H1 (cell line): ENCODE data around the gene SLC25A47. TPM values are rescaled to one million over a fixed set of nuclear protein-coding genes. Genes with fewer than 3 reads are reported as not detected.
"Not testable (repeated sequence)": the region's sequence is repeated elsewhere in the genome, so short reads cannot be mapped to it uniquely, and the experiment has no call there.

Source experiments
- CTCF ChIA-PET: fragments of 300-600 bp; sonication (Branson Sonifier 250); formaldehyde crosslinking; loops from one replicate; lab custom pipeline; 2021; ENCODE audit not compliant: partially characterized antibody; lab: Charles Lee
- POLR2A ChIA-PET: fragments of 300-600 bp; sonication (Branson Sonifier 250); formaldehyde crosslinking; loops from one replicate; lab custom pipeline; 2021; ENCODE audit warnings: inconsistent platforms; ENCODE audit not compliant: partially characterized antibody; lab: Charles Lee
- DNase-seq, 2 experiments: peaks; one replicate each; pipeline versions ENCODE4 v3.0.0 to v3.0.0-alpha.2; 2010 to 2022; ENCODE audit warnings: low spot score in 2 of 2, low read depth in 1 of 2, mixed read lengths in 1 of 2
- FAIRE-seq: peaks from 2 replicates; lab custom pipeline; 2011; peaks lifted over from hg19 to GRCh38; lab: Jason Lieb, UNC
- H2AFZ ChIP-seq: 2 replicates; pipeline ENCODE4 v1.8.1; 2012; ENCODE audit warnings: low read length, inconsistent platforms
- H2AK5ac ChIP-seq: 2 replicates; pipeline ENCODE4 v1.6.1; 2013; ENCODE audit warnings: low read depth, low read length
- H2BK120ac ChIP-seq: replicated peaks from 2 replicates; pipeline ENCODE3; 2013; ENCODE audit warnings: low read depth, low read length, inconsistent platforms
- H2BK12ac ChIP-seq: 2 replicates; pipeline ENCODE4 v1.6.1; 2013; ENCODE audit warnings: low read depth, low read length
- H2BK15ac ChIP-seq: 2 replicates; pipeline ENCODE4 v1.6.1; 2013; ENCODE audit warnings: low read length
- H2BK20ac ChIP-seq: 2 replicates; pipeline ENCODE4 v1.6.1; 2013; ENCODE audit warnings: low read length
- H2BK5ac ChIP-seq: 2 replicates; pipeline ENCODE4 v1.6.1; 2013; ENCODE audit warnings: low read depth, low read length
- H3K14ac ChIP-seq: 2 replicates; pipeline ENCODE4 v1.6.1; 2013; ENCODE audit warnings: inconsistent platforms; ENCODE audit not compliant: insufficient read length
- H3K18ac ChIP-seq: 2 replicates; pipeline ENCODE4 v1.6.1; 2013; ENCODE audit warnings: low read length; ENCODE audit errors: extremely low read depth
- H3K23ac ChIP-seq: 2 replicates; pipeline ENCODE4 v1.6.1; 2013; ENCODE audit warnings: inconsistent platforms; ENCODE audit not compliant: insufficient read length
- H3K23me2 ChIP-seq: 2 replicates; pipeline ENCODE4 v1.6.1; 2013; ENCODE audit warnings: low read depth, low read length
- H3K27ac ChIP-seq: 2 replicates; pipeline ENCODE4 v1.6.1; 2011; ENCODE audit warnings: low read depth, low read length, inconsistent platforms
- H3K27me3 ChIP-seq, 4 experiments: replicated peaks in 1 of 4; 1 replicate in 1 of 4; 2 replicates in 3 of 4; pipeline versions ENCODE4 v1.6.1 to v1.8.1; 2011 to 2013; ENCODE audit warnings: low read length in 3 of 4, mild to moderate bottlenecking in 3 of 4, inconsistent platforms in 2 of 4, mixed read lengths in 2 of 4, moderate library complexity in 1 of 4; ENCODE audit not compliant: control insufficient read depth in 3 of 4, insufficient read depth in 3 of 4; ENCODE audit errors: extremely low read depth in 1 of 4
- H3K36me3 ChIP-seq, 4 experiments: 2 replicates each; pipeline versions ENCODE4 v1.6.1 to v1.8.1; 2011 to 2013; ENCODE audit warnings: mild to moderate bottlenecking in 4 of 4, low read length in 3 of 4, moderate library complexity in 2 of 4, control low read depth in 1 of 4, inconsistent platforms in 1 of 4; ENCODE audit not compliant: insufficient read depth in 4 of 4, control insufficient read depth in 2 of 4
- H3K4ac ChIP-seq: replicated peaks from 2 replicates; pipeline ENCODE3; 2013; ENCODE audit warnings: low read length, low read depth, mixed read lengths, inconsistent platforms; ENCODE audit not compliant: insufficient read length
- H3K4me1 ChIP-seq, 4 experiments: replicated peaks in 1 of 4; 1 replicate in 1 of 4; 2 replicates in 3 of 4; pipeline versions ENCODE4 v1.6.1 to v1.8.1; 2011 to 2013; ENCODE audit warnings: low read length in 3 of 4, inconsistent platforms in 2 of 4, mixed read lengths in 1 of 4; ENCODE audit not compliant: insufficient read depth in 4 of 4, control insufficient read depth in 3 of 4
- H3K4me2 ChIP-seq, 2 experiments: 2 replicates each; pipeline versions ENCODE4 v1.6.1 to v1.8.1; 2011 to 2013; ENCODE audit warnings: low read depth in 2 of 2, low read length in 2 of 2, control low read depth in 1 of 2, inconsistent platforms in 1 of 2, mild to moderate bottlenecking in 1 of 2; ENCODE audit not compliant: insufficient read depth in 1 of 2
- H3K4me3 ChIP-seq, 4 experiments: fragments of 200-600, 300-600 bp in 1 of 4; sonication (generic), shearing (Covaris generic), sonication (Bioruptor Twin) in 1 of 4; 2 replicates each; pipeline versions ENCODE4 v1.5.1 to v1.8.1; 2011 to 2016; ENCODE audit warnings: low read length in 4 of 4, low read depth in 3 of 4, control low read depth in 2 of 4, inconsistent platforms in 2 of 4, mild to moderate bottlenecking in 2 of 4, mixed read lengths in 1 of 4, moderate library complexity in 1 of 4; ENCODE audit not compliant: insufficient read depth in 2 of 4; ENCODE audit errors: extremely low read depth in 1 of 4
- H3K56ac ChIP-seq: replicated peaks from 2 replicates; pipeline ENCODE3; 2013; ENCODE audit warnings: low read depth, mild to moderate bottlenecking, mixed read lengths, low read length, inconsistent platforms; ENCODE audit not compliant: insufficient read length
- H3K79me1 ChIP-seq: 2 replicates; pipeline ENCODE4 v1.6.1; 2013; ENCODE audit warnings: low read depth, low read length, control low read depth
- H3K79me2 ChIP-seq, 2 experiments: 2 replicates each; pipeline versions ENCODE4 v1.6.1 to v1.8.1; 2012 to 2013; ENCODE audit warnings: low read length in 2 of 2, mild to moderate bottlenecking in 2 of 2, inconsistent platforms in 1 of 2; ENCODE audit not compliant: insufficient read depth in 2 of 2, control insufficient read depth in 1 of 2
- H3K9ac ChIP-seq, 4 experiments: replicated peaks in 1 of 4; 1 replicate in 1 of 4; 2 replicates in 3 of 4; pipeline versions ENCODE4 v1.6.1 to v1.8.1; 2011 to 2013; ENCODE audit warnings: low read depth in 3 of 4, low read length in 3 of 4, control low read depth in 2 of 4, mild to moderate bottlenecking in 2 of 4, moderate library complexity in 2 of 4, inconsistent platforms in 1 of 4; ENCODE audit errors: extremely low read depth in 1 of 4
- H3K9me3 ChIP-seq, 2 experiments: 2 replicates each; pipeline versions ENCODE4 v1.6.1 to v1.8.1; 2012 to 2013; ENCODE audit warnings: mild to moderate bottlenecking in 2 of 2, moderate library complexity in 2 of 2, control low read depth in 1 of 2, inconsistent platforms in 1 of 2, low read depth in 1 of 2, low read length in 1 of 2, mixed read lengths in 1 of 2; ENCODE audit not compliant: insufficient read depth in 2 of 2
- H4K20me1 ChIP-seq, 2 experiments: replicated peaks in 1 of 2; 2 replicates each; pipeline versions ENCODE3 to v1.8.1; 2011 to 2013; ENCODE audit warnings: inconsistent platforms in 2 of 2, low read length in 2 of 2, mild to moderate bottlenecking in 1 of 2; ENCODE audit not compliant: insufficient read depth in 2 of 2, control insufficient read depth in 1 of 2
- H4K5ac ChIP-seq: 2 replicates; pipeline ENCODE4 v1.6.1; 2013; ENCODE audit warnings: low read length, low read depth, mixed read lengths, inconsistent platforms; ENCODE audit not compliant: insufficient read length
- H4K8ac ChIP-seq: 2 replicates; pipeline ENCODE4 v1.8.0; 2013; ENCODE audit warnings: mild to moderate bottlenecking, moderate library complexity, low read length, inconsistent platforms; ENCODE audit not compliant: insufficient read depth; ENCODE audit errors: extremely low read depth
- H4K91ac ChIP-seq: replicated peaks from 2 replicates; pipeline ENCODE3; 2013; ENCODE audit warnings: low read length, mixed read lengths, inconsistent platforms; ENCODE audit not compliant: insufficient read length
- WGBS, 2 experiments: shearing (Covaris generic) in 1 of 2; methylation state at CpG; one replicate each; pipeline versions ENCODE4 v1.1.6 to v1.1.7; 2013 to 2015; ENCODE audit warnings: low lambda C conversion rate in 2 of 2, mixed read lengths in 2 of 2, inconsistent platforms in 1 of 2, low coverage in 1 of 2, missing lambda C conversion rate in 1 of 2; ENCODE audit not compliant: insufficient replicate concordance in 2 of 2, insufficient coverage in 1 of 2, insufficient read length in 1 of 2; ENCODE audit errors: extremely low coverage in 1 of 2, missing lambda C conversion rate in 1 of 2; 5-methylcytosine and 5-hydroxymethylcytosine counted together
- polyA plus RNA-seq, 7 experiments: library from polyadenylated mRNA; depleted of rRNA in 3 of 7; stranded (reverse) in 5 of 7; unstranded in 2 of 7; fragments of >200 nt in 5 of 7; fragments of 200-250 nt in 2 of 7; gene quantifications; 1 replicate in 5 of 7; 2 replicates in 1 of 7; 4 replicates in 1 of 7; pipeline versions ENCODE4 v1.2.1 to v1.2.3, GENCODE V29; 2011 to 2013; ENCODE audit warnings: missing spikeins in 2 of 7, mixed read lengths in 2 of 7
- total RNA-seq: library from RNA; stranded (reverse); fragmentation: NEBNext Ultra II Directional; extraction: Animal tissue kit (Norgen Biotek cat#: 25700); gene quantifications from 2 replicates; pipeline ENCODE4 v1.2.1, GENCODE V29; 2021

Gene SLC25A47
- total and polyA plus RNA-seq, 2 of the 8 experiments (the other 6 are each of a cell fraction or from before 2014, with no cell fraction given): not detected

GRCh38 chr14:100296729-100297128 lies 26.4 kb upstream of the SLC25A47 start:
- H4K8ac ChIP-seq, H3K23ac ChIP-seq, H3K4me1 ChIP-seq, H3K79me1 ChIP-seq, H2BK5ac ChIP-seq, H3K4me2 ChIP-seq, H3K27me3 ChIP-seq, H2BK12ac ChIP-seq, H3K4ac ChIP-seq, H2AFZ ChIP-seq, H2BK120ac ChIP-seq, H3K56ac ChIP-seq, H2BK20ac ChIP-seq, H3K23me2 ChIP-seq, H3K9ac ChIP-seq, H3K27ac ChIP-seq, H4K5ac ChIP-seq, H3K9me3 ChIP-seq, DNase-seq, H2AK5ac ChIP-seq, H2BK15ac ChIP-seq, H4K91ac ChIP-seq, H3K18ac ChIP-seq, H3K4me3 ChIP-seq, H3K14ac ChIP-seq, FAIRE-seq: not testable (repeated sequence)
- CTCF ChIA-PET: interaction anchor here (1.0 to 2.7 kb wide), 5 partner anchors 9 to 81 kb away, joined by 3 to 14 read pairs (median 3); no protein-coding TSS in a partner anchor
- H3K79me2 ChIP-seq: peaks cover 0 to 29% of the 10 kb centered on the region in 2 experiments; a peak in 2 of 4 replicates
- H3K36me3 ChIP-seq: peaks cover 6 to 47% (median 15%) of the 10 kb centered on the region in 4 experiments; a peak in 7 of 8 replicates
- peaks cover 13 to 45% of the 10 kb centered on the region in 2 experiments for H4K20me1 ChIP-seq
- WGBS, 2 experiments: 88% methylated on average over 11 of the region's 11 CpGs; no CpG with 5 or more reads in 1 of the 2 experiments
- POLR2A ChIA-PET: interaction anchor here (0.8 to 16.0 kb wide), 5 partner anchors 4 to 337 kb away, joined by 3 to 200 read pairs (median 3); partner anchors contain the start of gene SLC25A29
